Prostate gland (tissue), 2 donors: ENCODE results near the gene SPNS2. TPM values are rescaled to one million over a fixed set of nuclear protein-coding genes. Genes with fewer than 3 reads are reported as not detected.

Experiments
- DNase-seq: peaks from one replicate; pipeline ENCODE4 v3.0.0-alpha.2; 2019; ENCODE audit warnings: low spot score
- H3K27ac ChIP-seq, 2 donors: fragments of 200-600 bp; sonication (generic); 2 replicates each; pipeline ENCODE4 v1.5.1; 2017 to 2019
- H3K27me3 ChIP-seq: fragments of 200-600 bp; sonication (generic); replicated peaks from 2 replicates; pipeline ENCODE4 v1.5.1; 2019; ENCODE audit not compliant: insufficient read depth
- H3K36me3 ChIP-seq, 2 donors: fragments of 200-600 bp; sonication (generic); 1 replicate in 1 of 2; 2 replicates in 1 of 2; pipeline versions ENCODE4 v1.5.1 to v1.8.1; 2017 to 2019
- H3K4me1 ChIP-seq: fragments of 200-600 bp; sonication (generic); replicated peaks from 2 replicates; pipeline ENCODE4 v1.5.1; 2019
- H3K4me3 ChIP-seq, 2 donors: fragments of 200-600 bp; sonication (generic); 2 replicates each; pipeline ENCODE4 v1.5.1; 2017 to 2019
- H3K9me3 ChIP-seq: fragments of 200-600 bp; sonication (generic); 2 replicates; pipeline ENCODE4 v1.5.1; 2017
- CTCF ChIP-seq, 4 experiments: fragments of 200-600 bp in 2 of 4; fragments of 450-650 bp in 2 of 4; sonication (generic) in 2 of 4; IDR thresholded peaks; 1 replicate in 3 of 4; 2 replicates in 1 of 4; pipeline ENCODE4 v1.5.1; 2016 to 2019; ENCODE audit warnings: antibody characterized with exemption in 4 of 4, mild to moderate bottlenecking in 2 of 4, moderate library complexity in 2 of 4
- POLR2A ChIP-seq: fragments of 450-650 bp; IDR thresholded peaks from one replicate; pipeline ENCODE4 v1.6.1; 2016; ENCODE audit warnings: antibody characterized with exemption, mild to moderate bottlenecking
- POLR2AphosphoS5 ChIP-seq: sonication (generic); formaldehyde crosslinking; IDR thresholded peaks from one replicate; pipeline ENCODE4 v1.6.1; 2017; ENCODE audit warnings: antibody characterized with exemption
- WGBS: methylation state at CpG from one replicate; pipeline ENCODE4 v1.1.5; 2018; 5-methylcytosine and 5-hydroxymethylcytosine counted together
- intact Hi-C: fragments of 100-400 bp; cut with DNase I; formaldehyde crosslinking; loops from one replicate; pipeline ENCODE4 v1.14.2; 2022
- total RNA-seq, 2 donors: library from RNA; depleted of rRNA; stranded (reverse); fragments of >200 nt; gene quantifications; one replicate each; pipeline ENCODE4 v1.1.0, GENCODE V29; 2016

The SPNS2 gene
- total RNA-seq, 2 donors from 2014 or later: 6.6 to 14.0 TPM

- intact Hi-C loops: loop anchor here (10.0 kb wide), 1 partner anchor 135 kb away; no protein-coding TSS in a partner anchor
- Histone ChIP-seq H3K27ac (peak overlapping the region; percentile 3 to 70), H3K9me3 (no peaks in the 10 kb centered on the region), H3K36me3 (no peaks in the 10 kb centered on the region), H3K27me3 (no peaks in the 10 kb centered on the region), H3K4me3 (peak overlapping the region; percentile 12), H3K4me1 (peaks cover 4% of the 10 kb centered on the region)
- TF ChIP-seq POLR2A (no peak), POLR2AphosphoS5 (no peak), CTCF (IDR thresholded peaks at IDR 0.05) (no peak)
- DNase-seq: no peak
- 66% methylated on average over 5 of the region's 5 CpGs for WGBS
Measured at GRCh38 chr17:4559966-4560365, 61.3 kb downstream of the SPNS2 start.

- Histone ChIP-seq H3K27ac (peak within 1 kb of the TSS; percentile 3 to 70), H3K4me1 (peaks cover 4% of the 10 kb centered on the region), H3K27me3 (no peaks in the 10 kb centered on the region), H3K4me3 (peak within 1 kb of the TSS; percentile 12), H3K36me3 (no peaks in the 10 kb centered on the region), H3K9me3 (no peaks in the 10 kb centered on the region)
- intact Hi-C loops: loop anchor here (10.0 kb wide), 1 partner anchor 136 kb away; no protein-coding TSS in a partner anchor
- DNase-seq: peak; percentile 67
- whole genome bisulfite sequencing: 22% methylated on average over 12 of the region's 12 CpGs
- TF ChIP-seq POLR2AphosphoS5 (no peak), CTCF (IDR thresholded peaks at IDR 0.05) (no peak), POLR2A (peak; percentile 37)
Measured at GRCh38 chr17:4560421-4560820, 61.7 kb downstream of the SPNS2 start, which contains the start of gene GGT6. Gene GGT6 (minus strand): TSS chr17:4560577. CDS start chr17:4560521, 56 bp downstream.

GRCh38 chr17:4560837-4561256 lies 62.2 kb downstream of the SPNS2 start:
- TF ChIP-seq CTCF (IDR thresholded peaks at IDR 0.05) (no peak), POLR2A (no peak), POLR2AphosphoS5 (no peak)
- WGBS: 68% methylated on average over 11 of the region's 11 CpGs
- DNase-seq: no peak
- H3K4me3 ChIP-seq: no peak overlapping the region
- H3K27me3 ChIP-seq: no peaks in the 10 kb centered on the region
- intact Hi-C loops: loop anchor here (10.0 kb wide), 1 partner anchor 136 kb away; no protein-coding TSS in a partner anchor
- H3K9me3 ChIP-seq: no peaks in the 10 kb centered on the region
- peak overlapping the region in 1 of 2 donors; percentile 70 for H3K27ac ChIP-seq
- H3K36me3 ChIP-seq: no peaks in the 10 kb centered on the region
- H3K4me1 ChIP-seq: peaks cover 3% of the 10 kb centered on the region

GRCh38 chr17:4562015-4562969 lies 63.6 kb downstream of the SPNS2 start:
- Histone ChIP-seq H3K36me3 (no peaks in the 10 kb centered on the region), H3K27me3 (no peaks in the 10 kb centered on the region), H3K4me3 (no peak overlapping the region), H3K4me1 (no peaks in the 10 kb centered on the region), H3K9me3 (no peaks in the 10 kb centered on the region), H3K27ac (peak overlapping the region in 1 of 2 donors; percentile 43)
- peak in 1 of 4 experiments; percentile 14 for TF ChIP-seq CTCF (IDR thresholded peaks at IDR 0.05)
- no peak for TF ChIP-seq POLR2A
- peak; percentile 28 for TF ChIP-seq POLR2AphosphoS5
- no peak for DNase-seq
- intact Hi-C loops: loop anchor here (10.0 kb wide), 1 partner anchor 137 kb away; no protein-coding TSS in a partner anchor
- 44% methylated on average over 8 of the region's 8 CpGs for WGBS
